Measurements from ENCODE around the gene ESPL1. TPM values are rescaled to one million over a fixed set of nuclear protein-coding genes. Genes with fewer than 3 reads are reported as not detected.
A peak's percentile ranks its signal among the peaks of the same experiment; 100 is the strongest.

Gene ESPL1
- total RNA-seq, 2 experiments from 2014 or later = 78.2 to 121 TPM

DNA sequence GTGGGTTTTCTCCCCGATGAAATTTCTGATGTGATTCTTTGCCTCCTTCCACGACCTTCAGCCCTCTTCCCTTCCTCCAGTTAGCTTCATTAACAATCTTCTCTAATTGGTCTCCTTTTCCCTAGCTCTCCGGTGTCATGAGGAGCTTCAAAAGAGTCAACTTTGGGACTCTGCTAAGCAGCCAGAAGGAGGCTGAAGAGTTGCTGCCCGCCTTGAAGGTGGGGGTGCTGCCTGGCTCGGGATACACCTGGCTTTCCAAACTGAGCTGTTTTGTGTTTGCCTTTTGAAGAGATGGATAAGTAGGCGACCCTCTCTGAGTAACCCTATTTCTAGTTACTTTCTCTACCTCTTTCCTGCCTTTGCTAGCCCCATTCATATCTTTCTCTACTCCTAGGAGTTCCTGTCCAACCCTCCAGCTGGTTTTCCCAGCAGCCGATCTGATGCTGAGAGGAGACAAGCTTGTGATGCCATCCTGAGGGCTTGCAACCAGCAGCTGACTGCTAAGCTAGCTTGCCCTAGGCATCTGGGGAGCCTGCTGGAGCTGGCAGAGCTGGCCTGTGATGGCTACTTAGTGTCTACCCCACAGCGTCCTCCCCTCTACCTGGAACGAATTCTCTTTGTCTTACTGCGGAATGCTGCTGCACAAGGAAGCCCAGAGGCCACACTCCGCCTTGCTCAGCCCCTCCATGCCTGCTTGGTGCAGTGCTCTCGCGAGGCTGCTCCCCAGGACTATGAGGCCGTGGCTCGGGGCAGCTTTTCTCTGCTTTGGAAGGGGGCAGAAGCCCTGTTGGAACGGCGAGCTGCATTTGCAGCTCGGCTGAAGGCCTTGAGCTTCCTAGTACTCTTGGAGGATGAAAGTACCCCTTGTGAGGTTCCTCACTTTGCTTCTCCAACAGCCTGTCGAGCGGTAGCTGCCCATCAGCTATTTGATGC is 797 bp downstream of the ESPL1 start:
- H3K9me2 ChIP-seq (ENCODE audit: insufficient read depth, low read length) = no peaks in the 10 kb centered on the region
- H4K20me1 ChIP-seq (ENCODE audit: insufficient read depth, low read length) = no peaks in the 10 kb centered on the region; the same call in 1 of the 2 replicates
- peaks cover 31% of the 10 kb centered on the region for H3K4me1 ChIP-seq (ENCODE audit: insufficient read depth, low read length, poor library complexity, severe bottlenecking)
- peaks cover 51% of the 10 kb centered on the region for H3K36me3 ChIP-seq (ENCODE audit: insufficient read depth, low read length)
- H3K27ac ChIP-seq (ENCODE audit: low read depth, low read length, poor library complexity, severe bottlenecking) = peak overlapping the region; percentile 56
- H3K9me3 ChIP-seq (ENCODE audit: low read length) = no peaks in the 10 kb centered on the region
- intact Hi-C loops (cut with micrococcal nuclease; ENCODE audit: unreplicated experiment) = loop anchor here (1.0 to 2.0 kb wide), 5 partner anchors 26 to 110 kb away; partner anchors contain the start of gene PFDN5
- H3K4me3 ChIP-seq (ENCODE audit: low read depth, low read length, poor library complexity, severe bottlenecking) = peak overlapping the region; percentile 87
- H3K4me2 ChIP-seq (ENCODE audit: low read length) = peak overlapping the region; percentile 94
- BruUV-seq (replicated peaks) = TSS peak; percentile 86
- ChIA-PET POLR2A (interaction anchor here (1.0 to 4.6 kb wide), 16 partner anchors 10 to 88 kb away, joined by 3 to 43 read pairs (median 6); partner anchors contain the start of genes AAAS, CSAD, ITGB7 and PFDN5), CTCF (ENCODE audit: unreplicated experiment) (interaction anchor here (0.6 to 7.1 kb wide), 9 partner anchors 11 to 88 kb away, joined by 3 to 80 read pairs (median 4); partner anchors contain the start of genes CSAD and ZNF740)
- H2AFZ ChIP-seq (ENCODE audit: low read length) = peak overlapping the region; percentile 91; the same call in 1 of the 2 replicates
- no peak for TF ChIP-seq EZH2phosphoT487 (IDR thresholded peaks at IDR 0.05; ENCODE audit: borderline replicate concordance, low read depth, low read length)
- TF ChIP-seq CTCF (conservative IDR thresholded peaks at IDR 0.05; ENCODE audit: low read length) = no peak
- H3K79me2 ChIP-seq (ENCODE audit: insufficient read depth, low read depth, low read length) = peaks cover 35% of the 10 kb centered on the region
- peak; percentile 30 for DNase-seq (ENCODE audit: low spot score)

- H3K36me3 ChIP-seq (ENCODE audit: insufficient read depth, low read length) = peaks cover 92% of the 10 kb centered on the region
Measured at GRCh38 chr12:53274445-53274844, 6.3 kb downstream of the ESPL1 start.

More at GRCh38 chr12:53274445-53274844, 6.3 kb downstream of the ESPL1 start:
- no peak for DNase-seq (ENCODE audit: low spot score)
- H3K9me2 ChIP-seq (ENCODE audit: insufficient read depth, low read length) = no peaks in the 10 kb centered on the region
- BruUV-seq (replicated peaks) = no TSS peak
- ChIA-PET CTCF (ENCODE audit: unreplicated experiment) (no interaction called here), POLR2A (no interaction called here)
- H3K9me3 ChIP-seq (ENCODE audit: low read length) = no peaks in the 10 kb centered on the region
- H4K20me1 ChIP-seq (ENCODE audit: insufficient read depth, low read length) = no peaks in the 10 kb centered on the region; the same call in 1 of the 2 replicates
- H3K79me2 ChIP-seq (ENCODE audit: insufficient read depth, low read depth, low read length) = peaks cover 22% of the 10 kb centered on the region
- H3K4me1 ChIP-seq (ENCODE audit: insufficient read depth, low read length, poor library complexity, severe bottlenecking) = peaks cover 14% of the 10 kb centered on the region
- H3K27ac ChIP-seq (ENCODE audit: low read depth, low read length, poor library complexity, severe bottlenecking) = no peak overlapping the region
- H3K4me3 ChIP-seq (ENCODE audit: low read depth, low read length, poor library complexity, severe bottlenecking) = no peak overlapping the region
- intact Hi-C loops (cut with micrococcal nuclease; ENCODE audit: unreplicated experiment) = no loop called here
- TF ChIP-seq CTCF (conservative IDR thresholded peaks at IDR 0.05; ENCODE audit: low read length) = no peak
- TF ChIP-seq EZH2phosphoT487 (IDR thresholded peaks at IDR 0.05; ENCODE audit: borderline replicate concordance, low read depth, low read length) = no peak
- H2AFZ ChIP-seq (ENCODE audit: low read length) = no peak overlapping the region
- no peak overlapping the region for H3K4me2 ChIP-seq (ENCODE audit: low read length)

All from OCI-LY7 (cell line).